Measurements from ENCODE around the gene CDV3.

DNA sequence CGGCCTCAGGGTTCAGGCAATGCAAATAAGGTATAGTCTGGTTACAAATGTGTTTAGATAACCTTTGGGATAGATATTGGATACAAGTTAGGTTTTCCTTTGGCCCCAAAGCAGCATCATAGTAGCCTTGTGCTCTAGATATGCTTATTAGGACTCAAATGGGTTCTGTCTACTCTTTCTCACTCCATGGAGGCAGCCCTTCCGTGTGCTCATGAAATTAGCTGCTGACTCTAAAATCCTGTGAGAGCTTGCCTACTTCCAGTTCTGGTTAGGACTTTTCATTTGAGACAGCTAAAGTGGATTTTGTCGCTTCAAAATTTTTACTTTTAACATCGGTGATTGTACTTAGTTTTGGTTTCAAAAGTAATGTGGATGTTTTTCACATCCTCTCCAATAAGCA, 1.6 kb downstream of the CDV3 start:
- TF ChIP-seq, protein P1, sequence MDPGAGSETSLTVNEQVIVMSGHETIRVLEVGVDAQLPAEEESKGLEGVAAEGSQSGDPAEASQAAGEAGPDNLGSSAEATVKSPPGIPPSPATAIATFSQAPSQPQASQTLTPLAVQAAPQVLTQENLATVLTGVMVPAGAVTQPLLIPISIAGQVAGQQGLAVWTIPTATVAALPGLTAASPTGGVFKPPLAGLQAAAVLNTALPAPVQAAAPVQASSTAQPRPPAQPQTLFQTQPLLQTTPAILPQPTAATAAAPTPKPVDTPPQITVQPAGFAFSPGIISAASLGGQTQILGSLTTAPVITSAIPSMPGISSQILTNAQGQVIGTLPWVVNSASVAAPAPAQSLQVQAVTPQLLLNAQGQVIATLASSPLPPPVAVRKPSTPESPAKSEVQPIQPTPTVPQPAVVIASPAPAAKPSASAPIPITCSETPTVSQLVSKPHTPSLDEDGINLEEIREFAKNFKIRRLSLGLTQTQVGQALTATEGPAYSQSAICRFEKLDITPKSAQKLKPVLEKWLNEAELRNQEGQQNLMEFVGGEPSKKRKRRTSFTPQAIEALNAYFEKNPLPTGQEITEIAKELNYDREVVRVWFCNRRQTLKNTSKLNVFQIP (CRISPR knock-in tag; IDR thresholded peaks at IDR 0.05; ENCODE audit: borderline replicate concordance, low read depth): no peak
- TF ChIP-seq PPARA (CRISPR knock-in tag; IDR thresholded peaks at IDR 0.05; ENCODE audit: borderline replicate concordance): no peak
- no peak for TF ChIP-seq GLIS3 (CRISPR knock-in tag; IDR thresholded peaks at IDR 0.05)
- TF ChIP-seq, protein P2, sequence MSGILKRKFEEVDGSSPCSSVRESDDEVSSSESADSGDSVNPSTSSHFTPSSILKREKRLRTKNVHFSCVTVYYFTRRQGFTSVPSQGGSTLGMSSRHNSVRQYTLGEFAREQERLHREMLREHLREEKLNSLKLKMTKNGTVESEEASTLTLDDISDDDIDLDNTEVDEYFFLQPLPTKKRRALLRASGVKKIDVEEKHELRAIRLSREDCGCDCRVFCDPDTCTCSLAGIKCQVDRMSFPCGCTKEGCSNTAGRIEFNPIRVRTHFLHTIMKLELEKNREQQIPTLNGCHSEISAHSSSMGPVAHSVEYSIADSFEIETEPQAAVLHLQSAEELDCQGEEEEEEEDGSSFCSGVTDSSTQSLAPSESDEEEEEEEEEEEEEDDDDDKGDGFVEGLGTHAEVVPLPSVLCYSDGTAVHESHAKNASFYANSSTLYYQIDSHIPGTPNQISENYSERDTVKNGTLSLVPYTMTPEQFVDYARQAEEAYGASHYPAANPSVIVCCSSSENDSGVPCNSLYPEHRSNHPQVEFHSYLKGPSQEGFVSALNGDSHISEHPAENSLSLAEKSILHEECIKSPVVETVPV (CRISPR knock-in tag; IDR thresholded peaks at IDR 0.05): no peak
- TF ChIP-seq ARNTL (CRISPR knock-in tag; IDR thresholded peaks at IDR 0.05; ENCODE audit: borderline replicate concordance, low read depth): no peak
- TF ChIP-seq TOX (CRISPR knock-in tag; IDR thresholded peaks at IDR 0.05; ENCODE audit: borderline replicate concordance): no peak
- TF ChIP-seq, protein P3, sequence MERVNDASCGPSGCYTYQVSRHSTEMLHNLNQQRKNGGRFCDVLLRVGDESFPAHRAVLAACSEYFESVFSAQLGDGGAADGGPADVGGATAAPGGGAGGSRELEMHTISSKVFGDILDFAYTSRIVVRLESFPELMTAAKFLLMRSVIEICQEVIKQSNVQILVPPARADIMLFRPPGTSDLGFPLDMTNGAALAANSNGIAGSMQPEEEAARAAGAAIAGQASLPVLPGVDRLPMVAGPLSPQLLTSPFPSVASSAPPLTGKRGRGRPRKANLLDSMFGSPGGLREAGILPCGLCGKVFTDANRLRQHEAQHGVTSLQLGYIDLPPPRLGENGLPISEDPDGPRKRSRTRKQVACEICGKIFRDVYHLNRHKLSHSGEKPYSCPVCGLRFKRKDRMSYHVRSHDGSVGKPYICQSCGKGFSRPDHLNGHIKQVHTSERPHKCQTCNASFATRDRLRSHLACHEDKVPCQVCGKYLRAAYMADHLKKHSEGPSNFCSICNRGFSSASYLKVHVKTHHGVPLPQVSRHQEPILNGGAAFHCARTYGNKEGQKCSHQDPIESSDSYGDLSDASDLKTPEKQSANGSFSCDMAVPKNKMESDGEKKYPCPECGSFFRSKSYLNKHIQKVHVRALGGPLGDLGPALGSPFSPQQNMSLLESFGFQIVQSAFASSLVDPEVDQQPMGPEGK (CRISPR knock-in tag; IDR thresholded peaks at IDR 0.05; ENCODE audit: borderline replicate concordance): no peak
- TF ChIP-seq ZFP30 (CRISPR knock-in tag; IDR thresholded peaks at IDR 0.05): no peak

All from SK-N-SH treated with all-trans-retinoic acid at 6 μM for 48 hours (cell line).